K562 (cell line): ENCODE results near the gene CNNM3. TPM values are rescaled to one million over a fixed set of nuclear protein-coding genes. Genes with fewer than 3 reads are reported as not detected.

Experiments
- ATF3 ChIP-seq, 2 experiments: fragments of 450-650 bp in 1 of 2; sonication (generic) in 1 of 2; formaldehyde crosslinking in 1 of 2; IDR thresholded peaks in 1 of 2; conservative IDR thresholded peaks in 1 of 2; 2 replicates each; pipeline versions ENCODE4 v1.6.1 to v1.8.1; 2016 to 2023; ENCODE audit warnings: mild to moderate bottlenecking in 2 of 2, moderate library complexity in 2 of 2, inconsistent platforms in 1 of 2, missing genetic modification reagents in 1 of 2
- BHLHE40 ChIP-seq: IDR thresholded peaks from 2 replicates; pipeline ENCODE4 v1.6.1; 2011; ENCODE audit warnings: low read length, improper control_type of control experiment
- CAMTA2 ChIP-seq: fragments of 250-450 bp; sonication (Bioruptor Pico); conservative IDR thresholded peaks from 2 replicates; pipeline ENCODE4 v1.5.1; 2022
- CREM ChIP-seq: IDR thresholded peaks from 2 replicates; pipeline ENCODE4 v1.6.1; 2014; ENCODE audit warnings: antibody characterized with exemption, low read depth
- CTBP1 ChIP-seq: fragments of 450-650 bp; IDR thresholded peaks from 2 replicates; pipeline ENCODE4 v1.6.1; 2016; ENCODE audit warnings: borderline replicate concordance
- CUX1 ChIP-seq: fragments of 200-800 bp; sonication (Bioruptor generic); IDR thresholded peaks from 2 replicates; pipeline ENCODE4 v1.6.1; 2016; ENCODE audit warnings: missing genetic modification characterization, missing compliant biosample characterization
- E2F6 ChIP-seq, 2 experiments: IDR thresholded peaks; 2 replicates each; pipeline ENCODE4 v1.6.1; 2011; ENCODE audit warnings: borderline replicate concordance in 1 of 2, control low read depth in 1 of 2, low read depth in 1 of 2, low read length in 1 of 2, mild to moderate bottlenecking in 1 of 2, mixed read lengths in 1 of 2, moderate library complexity in 1 of 2; ENCODE audit not compliant: insufficient read depth in 1 of 2, insufficient read length in 1 of 2, poor library complexity in 1 of 2, severe bottlenecking in 1 of 2; ENCODE audit errors: extremely low read depth in 1 of 2
- HMGN3 ChIP-seq: IDR thresholded peaks from 2 replicates; pipeline ENCODE4 v1.6.1; 2011; ENCODE audit warnings: borderline replicate concordance, low read depth, mild to moderate bottlenecking, mixed read lengths, low read length; ENCODE audit not compliant: insufficient read length; ENCODE audit errors: extremely low read depth
- KDM1A ChIP-seq, 2 experiments: fragments of 450-650 bp; IDR thresholded peaks; 2 replicates each; pipeline ENCODE4 v1.6.1; 2016; ENCODE audit warnings: mild to moderate bottlenecking in 2 of 2
- MBD2 ChIP-seq: sonication (generic); IDR thresholded peaks from 2 replicates; pipeline ENCODE4 v1.6.1; 2016; ENCODE audit warnings: low read depth, borderline replicate concordance
- MYNN ChIP-seq, 2 experiments: sonication (generic); formaldehyde crosslinking in 1 of 2; IDR thresholded peaks; 2 replicates each; pipeline versions ENCODE4 v1.5.0 to v1.6.1; 2016 to 2020; ENCODE audit warnings: antibody characterized with exemption in 1 of 2, missing genetic modification reagents in 1 of 2
- RFX5 ChIP-seq: IDR thresholded peaks from 2 replicates; pipeline ENCODE4 v1.6.1; 2011; ENCODE audit warnings: low read depth, mild to moderate bottlenecking, improper control_type of control experiment, low read length
- SMAD3 ChIP-seq: fragments of 450-650 bp; formaldehyde crosslinking; conservative IDR thresholded peaks from 2 replicates; pipeline ENCODE4 v1.4.0; 2020; ENCODE audit warnings: mild to moderate bottlenecking
- SNAPC5 ChIP-seq: fragments of 250-450 bp; sonication (Bioruptor Pico); IDR thresholded peaks from 2 replicates; pipeline ENCODE4 v1.8.0; 2021; ENCODE audit warnings: moderate library complexity, mild to moderate bottlenecking, inconsistent platforms
- THRB ChIP-seq: fragments of 450-650 bp; formaldehyde crosslinking; conservative IDR thresholded peaks from 2 replicates; pipeline ENCODE4 v1.4.0; 2022; ENCODE audit warnings: mild to moderate bottlenecking, missing genetic modification characterization
- TRIM28 ChIP-seq: fragments of 450-650 bp; IDR thresholded peaks from 2 replicates; pipeline ENCODE4 v1.6.1; 2017
- ZNF143 ChIP-seq: sonication (generic); formaldehyde crosslinking; IDR thresholded peaks from 2 replicates; pipeline ENCODE4 v1.9.0; 2022; ENCODE audit warnings: mild to moderate bottlenecking, missing genetic modification reagents
- polyA plus RNA-seq, 8 experiments: library from polyadenylated mRNA; depleted of rRNA in 4 of 8; stranded (reverse) in 5 of 8; unstranded in 3 of 8; fragments of >200 nt; fragmentation: Nextera tagmentation in 2 of 8; fragmentation: Illumina TruSeq in 1 of 8; extraction: Ambion mirVana in 2 of 8; extraction: Trizol in 1 of 8; gene quantifications; 2 replicates each; pipeline versions ENCODE4 v1.2.1 to v1.2.3, GENCODE V29; 2011 to 2014; ENCODE audit warnings: inconsistent platforms in 1 of 8, missing spikeins in 1 of 8
- total RNA-seq, 7 experiments: library from RNA; depleted of rRNA in 6 of 7; stranded (reverse); fragments of >200 nt in 6 of 7; fragmentation: Illumina TruSeq in 2 of 7; extraction: Trizol in 2 of 7; gene quantifications; 2 replicates each; pipeline versions ENCODE4 v1.2.1 to v1.2.3, GENCODE V29; 2011 to 2021; ENCODE audit warnings: low replicate concordance in 1 of 7

Gene CNNM3
- total and polyA plus RNA-seq, 9 of the 15 experiments (the other 6 are each of a cell fraction or from before 2014, with no cell fraction given): 1.4 to 16.9 (median 6.5) TPM

GRCh38 chr2:96857667-96858372, 41.8 kb downstream of the CNNM3 start, which contains the start of gene ANKRD39 (continued):
- TF ChIP-seq ATF3 (IDR thresholded peaks at IDR 0.05) (no peak), ATF3 (CRISPR knock-in tag; conservative IDR thresholded peaks at IDR 0.05) (no peak), CAMTA2 (CRISPR knock-in tag) (no peak), BHLHE40 (peak; percentile 42), E2F6 (IDR thresholded peaks at IDR 0.05; ENCODE audit: borderline replicate concordance in 1 of 2, extremely low read depth in 1 of 2, insufficient read depth in 1 of 2, insufficient read length in 1 of 2, low read depth in 1 of 2, low read length in 1 of 2, poor library complexity in 1 of 2, severe bottlenecking in 1 of 2) (peak in 1 of 2 experiments; percentile 1), CUX1 (CRISPR knock-in tag) (no peak), MYNN (IDR thresholded peaks at IDR 0.05) (no peak), MYNN (CRISPR knock-in tag; IDR thresholded peaks at IDR 0.05) (no peak), RFX5 (no peak), KDM1A (IDR thresholded peaks at IDR 0.05) (no peak), ZNF143 (peak; percentile 36; the same call in 1 of the 2 replicates), SMAD3 (CRISPR knock-in tag) (no peak), CREM (peak; percentile 80), TRIM28 (no peak), CTBP1 (peak; percentile 95), HMGN3 (peak; percentile 96), THRB (CRISPR knock-in tag) (no peak), SNAPC5 (no peak), MBD2 (peak; percentile 98)
